HG03342 (cell line): Measurements from ENCODE around the gene LITAFD.
"Not testable (repeated sequence)": the region's sequence is repeated elsewhere in the genome, so short reads cannot be mapped to it uniquely, and the experiment has no call there.

Experiments
- ATAC-seq: cut with Tn5 transposase; IDR thresholded peaks from one replicate; pipeline ENCODE4 v1.9.1; 2021; ENCODE audit warnings: mild to moderate bottlenecking, moderate library complexity; ENCODE audit not compliant: unreplicated experiment

Gene LITAFD

GRCh38 chr16:8855972-8856371 lies 26.2 kb upstream of the LITAFD start:
- no peak for ATAC-seq

DNA sequence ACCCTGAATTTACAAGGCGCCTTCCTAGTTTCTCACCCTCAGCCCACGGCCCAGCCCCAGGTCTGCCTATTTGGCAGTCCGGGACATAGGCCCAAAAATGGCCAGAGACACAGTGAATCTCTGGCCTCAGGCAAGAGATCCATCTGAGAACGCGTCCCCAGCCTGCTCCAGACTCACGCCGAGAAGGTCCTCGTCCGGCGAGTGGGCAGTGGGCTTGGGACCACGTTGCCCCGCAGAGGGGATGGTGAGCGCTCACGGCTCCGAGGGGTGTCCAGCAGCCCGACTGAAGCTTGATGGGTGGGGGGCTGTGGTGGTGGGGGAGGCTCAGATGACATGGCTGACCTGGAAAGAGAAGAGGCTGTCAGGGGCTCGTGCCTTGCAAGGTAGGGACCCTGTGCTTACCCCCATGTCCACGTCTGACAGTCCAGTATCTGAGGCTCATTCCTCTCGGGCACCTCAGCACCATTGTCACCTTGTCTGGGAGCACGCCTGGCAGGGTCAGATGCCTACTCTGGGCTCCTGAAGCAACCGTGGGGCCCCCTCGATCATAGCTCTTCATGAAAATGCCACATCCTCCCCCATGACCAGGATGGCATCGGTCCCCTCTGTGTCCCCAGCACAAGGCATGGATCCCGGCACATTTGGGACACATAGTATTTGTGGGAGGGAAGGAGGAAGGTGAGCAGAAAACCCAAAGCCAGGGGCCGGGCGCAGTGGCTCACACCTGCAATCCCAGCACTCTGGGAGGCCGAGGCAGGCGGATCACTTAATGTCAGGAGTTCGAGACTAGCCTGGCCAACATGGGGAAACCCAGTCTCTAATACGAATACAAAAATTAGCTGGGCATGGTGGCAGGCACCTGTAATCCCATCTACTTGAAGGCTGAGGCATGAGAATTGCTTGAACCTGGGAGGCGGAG lies 22.9 kb upstream of the LITAFD start:
- ATAC-seq = no peak

DNA sequence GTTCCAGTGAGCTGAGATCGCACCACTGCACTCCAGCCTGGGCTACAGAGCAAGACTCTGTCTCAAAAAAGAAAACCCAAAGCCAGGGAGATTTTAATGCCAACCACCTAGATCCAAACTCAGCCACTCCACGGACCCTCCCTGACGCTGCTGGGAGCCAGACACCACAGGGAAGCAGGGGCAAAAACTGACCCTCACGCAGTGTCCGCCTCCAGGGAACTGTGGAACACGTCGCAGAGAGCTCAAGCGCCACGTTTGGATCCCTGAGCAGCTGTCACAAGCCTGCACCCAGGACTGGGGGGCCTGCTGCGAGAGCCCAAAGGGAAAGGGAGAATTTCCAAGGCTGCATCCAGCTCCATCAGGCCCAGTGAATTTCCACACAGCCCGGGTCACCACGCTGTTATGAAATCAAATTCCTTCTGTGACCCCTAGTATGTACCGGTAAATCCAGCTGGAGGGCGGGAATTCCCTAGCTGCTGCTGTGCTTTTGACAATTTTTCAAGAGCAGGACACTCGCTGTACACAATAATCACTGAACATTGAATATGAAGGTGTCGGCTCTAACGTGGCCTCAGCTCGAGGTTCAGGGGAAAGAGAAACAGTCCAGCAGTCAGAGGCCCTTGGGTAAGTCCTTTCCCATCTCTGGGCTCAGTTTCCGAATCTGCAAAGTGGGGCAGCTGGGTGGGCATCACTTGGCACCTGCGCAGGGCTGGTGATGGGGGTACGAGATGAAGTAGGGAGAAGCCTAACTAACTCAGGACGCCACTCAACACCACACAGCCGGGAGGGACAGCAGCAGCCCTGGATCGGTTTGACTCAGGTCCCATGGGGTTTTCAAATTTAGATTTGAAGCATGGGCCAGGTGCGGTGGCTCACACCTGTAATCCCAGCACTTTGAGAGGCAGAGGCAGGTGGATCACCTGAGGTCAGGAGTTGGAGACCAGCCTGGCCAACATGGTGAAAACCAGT lies 22.0 kb upstream of the LITAFD start:
- ATAC-seq = no peak

GRCh38 chr16:8861563-8862308 lies 20.4 kb upstream of the LITAFD start:
- ATAC-seq = no peak

- ATAC-seq = no peak
These were observed 19.6 kb upstream of the LITAFD start for GRCh38 chr16:8862309-8863130.

DNA sequence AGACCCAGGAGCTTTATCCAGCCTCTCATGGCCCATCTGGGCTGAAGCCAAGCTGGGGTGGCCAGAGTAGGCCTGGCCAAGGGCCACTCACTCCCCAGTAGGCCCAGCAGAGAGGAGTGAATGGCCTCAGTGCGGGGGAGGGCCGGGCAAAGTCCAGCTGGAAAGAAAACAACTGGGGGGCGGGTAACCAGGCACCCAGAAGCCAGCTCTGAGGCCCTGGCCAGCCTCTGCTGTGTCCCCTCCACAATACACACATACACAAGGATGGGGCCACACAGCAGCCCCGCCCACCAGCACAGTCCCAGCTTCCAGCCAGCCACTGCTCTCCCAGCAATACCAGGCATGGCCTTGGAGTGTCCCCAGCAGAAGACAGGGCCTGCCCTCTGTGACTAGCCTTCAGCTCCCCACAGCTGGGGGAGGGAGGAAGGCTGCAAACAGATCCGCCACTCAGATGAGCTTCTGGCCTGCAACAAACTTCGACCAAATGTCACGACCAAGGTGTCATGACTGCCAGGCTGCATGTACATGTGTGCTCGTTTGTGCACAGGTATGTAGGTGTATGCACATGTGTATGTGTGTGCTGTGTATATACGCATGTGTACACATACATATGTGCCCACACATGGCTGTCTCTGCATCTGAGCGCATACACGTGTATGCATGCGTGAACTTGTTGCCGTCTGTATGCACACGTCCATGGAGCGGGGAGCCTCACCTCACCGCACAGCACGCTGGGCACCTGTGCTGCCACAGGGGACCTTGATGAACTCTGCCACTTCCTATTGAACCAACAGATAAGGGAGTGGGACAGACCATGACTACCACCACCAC lies 18.3 kb upstream of the LITAFD start:
- no peak for ATAC-seq

DNA sequence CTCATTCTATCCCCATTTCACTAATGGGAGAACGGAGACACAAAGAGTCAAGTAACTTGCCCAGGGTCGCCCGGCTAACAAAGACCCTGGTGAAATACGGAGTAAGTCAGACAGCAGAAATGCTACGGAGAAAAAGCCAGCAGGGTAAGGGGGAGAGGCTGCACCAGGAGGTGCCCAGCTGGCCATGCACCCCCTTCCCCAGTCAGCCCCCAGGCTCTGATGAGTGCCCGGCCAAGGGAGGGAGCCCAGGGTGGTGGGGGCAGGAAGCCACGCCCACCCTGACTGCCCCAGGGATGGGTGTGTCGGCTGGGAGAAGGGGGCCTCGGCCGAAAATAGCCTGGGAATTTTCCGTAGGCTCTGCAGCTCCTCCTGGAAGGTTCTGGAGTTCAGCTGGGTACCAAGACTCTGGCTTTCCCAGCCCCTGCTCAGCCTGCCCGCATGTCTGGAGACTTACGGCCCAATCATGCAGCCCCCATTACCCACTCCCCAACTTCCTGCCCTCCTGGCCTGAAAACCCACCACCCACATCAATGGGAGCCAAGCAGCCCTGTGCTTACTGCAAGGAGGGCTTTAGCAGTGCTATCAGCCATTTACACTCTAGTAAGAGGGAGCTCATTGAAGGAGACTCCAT lies 17.6 kb upstream of the LITAFD start:
- no peak for ATAC-seq

DNA sequence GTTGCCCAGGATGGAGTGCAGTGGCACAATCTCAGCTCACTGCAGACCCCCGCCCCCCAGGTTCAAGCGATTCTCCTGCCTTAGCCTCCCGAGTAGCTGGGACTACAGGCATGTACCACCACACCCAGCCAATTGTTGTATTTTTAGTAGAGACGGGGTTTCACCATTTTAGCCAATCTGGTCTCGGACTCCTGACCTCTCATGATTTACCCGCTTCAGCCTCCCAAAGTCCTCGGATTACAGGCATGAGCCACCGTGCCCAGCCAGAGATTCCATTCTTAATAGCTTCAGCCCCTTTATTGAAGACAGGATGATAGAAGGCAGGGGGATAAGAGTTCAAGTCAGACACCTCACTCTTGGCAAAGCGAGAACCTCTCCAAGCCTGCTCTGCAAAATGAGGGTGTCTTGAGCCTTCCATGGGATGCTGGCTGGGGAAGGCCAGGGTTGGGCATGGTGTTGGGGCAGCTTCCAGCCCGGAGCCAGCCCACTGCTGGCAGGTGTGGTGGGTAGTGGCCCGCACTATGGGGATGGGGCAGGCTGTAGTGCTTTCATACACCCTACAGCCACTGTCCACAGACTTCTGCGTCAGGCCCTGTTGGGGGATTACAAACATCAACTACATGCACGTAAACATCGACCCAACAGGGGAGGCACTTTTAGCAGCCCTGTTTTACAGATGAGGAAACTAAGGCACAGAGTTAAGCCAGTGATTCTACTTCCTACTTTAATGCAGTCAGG lies 16.8 kb upstream of the LITAFD start:
- ATAC-seq = no peak

DNA sequence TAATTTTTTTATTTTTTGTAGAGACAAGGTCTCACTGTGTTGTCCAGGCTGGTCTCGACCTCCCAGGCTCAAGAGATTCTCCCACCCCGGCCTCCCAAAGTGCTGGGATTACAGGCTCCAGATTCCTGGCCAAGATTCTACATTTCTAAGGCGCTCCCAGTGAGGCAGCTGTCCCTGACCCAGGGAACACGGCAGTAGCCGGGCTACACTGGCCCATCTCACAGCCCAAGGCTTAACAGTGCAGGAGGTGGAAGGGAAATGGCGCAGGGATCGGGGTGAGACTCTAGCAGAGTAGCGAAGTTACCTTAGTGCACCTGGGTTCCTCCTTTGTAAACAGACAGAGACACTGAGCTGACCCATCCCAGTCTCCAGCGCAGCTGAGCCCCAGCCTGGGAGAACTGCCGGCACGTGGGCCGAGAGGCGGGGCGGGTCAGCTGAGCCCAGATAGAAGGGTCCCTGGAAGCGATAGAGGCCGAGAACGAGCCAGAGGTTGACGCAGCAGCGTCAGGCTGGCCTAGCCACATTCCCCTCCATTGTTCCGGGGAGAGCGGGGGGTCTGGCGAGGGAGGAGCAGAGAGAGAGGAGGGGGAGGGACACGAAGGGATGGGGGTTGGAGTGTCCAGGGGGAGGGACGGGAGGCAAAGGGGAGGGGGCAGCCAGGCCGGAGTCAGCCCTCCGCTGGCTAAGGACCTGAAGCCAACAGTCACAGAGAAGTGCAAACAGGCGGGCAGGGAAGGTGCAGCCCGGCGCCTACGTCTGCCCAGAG lies 15.8 kb upstream of the LITAFD start:
- no peak for ATAC-seq

- no peak for ATAC-seq
These were observed 15.3 kb upstream of the LITAFD start for GRCh38 chr16:8866884-8867215.

DNA sequence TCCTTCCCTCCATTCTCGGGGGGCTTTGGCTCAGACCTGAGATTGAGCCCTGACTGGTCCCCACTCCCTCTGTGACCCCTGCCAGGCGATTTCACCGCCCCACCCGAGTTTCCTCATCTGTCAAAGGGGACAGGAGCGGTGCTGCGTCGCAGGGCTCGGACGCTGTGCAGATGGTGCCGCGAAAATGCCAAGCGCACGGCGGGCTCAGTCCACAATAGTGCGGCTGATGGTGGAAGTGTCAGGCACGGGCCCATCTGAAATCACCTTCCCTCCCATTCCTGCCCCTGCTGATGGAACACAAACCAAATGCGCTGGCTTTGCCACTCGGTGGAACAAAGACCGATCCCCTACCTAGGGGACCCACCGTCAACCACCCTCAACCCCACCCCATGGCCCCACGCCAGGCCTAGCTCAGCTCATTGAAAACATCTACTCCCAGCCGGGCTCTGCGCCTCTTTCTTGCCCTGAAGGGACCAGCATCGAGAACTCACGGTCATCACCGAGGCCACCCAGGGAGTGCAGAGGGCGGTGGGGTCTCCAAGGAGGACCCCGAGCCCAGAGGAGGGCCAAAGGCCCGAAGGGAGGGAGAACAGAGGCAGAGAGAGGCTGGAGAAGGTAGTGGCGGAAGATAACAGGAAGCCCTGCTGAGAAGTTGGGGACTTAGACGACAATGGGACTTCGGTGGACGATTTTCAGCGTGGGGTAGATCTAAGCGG lies 14.8 kb upstream of the LITAFD start:
- ATAC-seq = no peak

- no peak for ATAC-seq
These were observed 14.2 kb upstream of the LITAFD start for GRCh38 chr16:8867932-8868415.

- peak; percentile 61 for ATAC-seq
These were observed 13.5 kb upstream of the LITAFD start, which contains the start of gene CARHSP1 for GRCh38 chr16:8868416-8869211. Gene CARHSP1 (minus strand): TSS chr16:8869006. CDS start chr16:8859328, 9,678 bp downstream.

DNA sequence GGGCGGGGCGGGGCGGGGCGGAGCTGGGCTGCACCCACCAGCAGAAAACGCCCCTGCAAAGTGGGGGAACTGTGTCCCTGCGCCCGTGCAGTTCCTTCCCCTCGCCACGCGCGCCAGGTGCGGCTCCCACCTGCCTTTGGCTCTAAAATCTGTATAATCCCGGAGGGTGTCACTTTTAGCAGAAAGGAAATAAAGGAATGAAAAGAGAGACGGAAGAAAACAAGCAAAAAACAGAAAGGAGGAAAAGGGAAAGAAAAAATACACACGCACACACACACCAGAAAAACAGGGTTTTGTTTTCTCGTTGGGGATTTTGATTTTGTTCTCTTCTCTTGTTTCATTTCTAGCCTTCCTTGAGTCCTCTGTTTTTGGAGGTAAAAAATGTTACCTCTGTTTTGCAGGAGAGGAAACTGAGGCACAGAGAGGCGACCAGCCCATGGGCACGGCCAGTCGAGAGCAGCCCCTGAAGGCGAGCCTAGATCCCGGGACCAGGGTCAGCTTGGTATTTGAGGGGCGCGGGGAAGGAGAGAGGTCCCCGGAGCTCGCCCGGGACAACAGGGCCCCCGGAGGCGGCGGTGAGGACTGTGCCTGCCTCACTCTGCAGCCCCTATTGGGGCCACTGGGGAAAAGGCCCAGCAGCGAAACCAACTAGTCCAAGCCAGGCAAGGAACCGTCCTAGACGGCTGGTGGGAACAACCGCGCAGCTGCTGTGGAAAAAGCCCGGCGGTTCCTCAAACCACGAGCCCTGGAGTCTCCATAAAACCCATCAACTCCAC lies 12.8 kb upstream of the LITAFD start:
- ATAC-seq = no peak

DNA sequence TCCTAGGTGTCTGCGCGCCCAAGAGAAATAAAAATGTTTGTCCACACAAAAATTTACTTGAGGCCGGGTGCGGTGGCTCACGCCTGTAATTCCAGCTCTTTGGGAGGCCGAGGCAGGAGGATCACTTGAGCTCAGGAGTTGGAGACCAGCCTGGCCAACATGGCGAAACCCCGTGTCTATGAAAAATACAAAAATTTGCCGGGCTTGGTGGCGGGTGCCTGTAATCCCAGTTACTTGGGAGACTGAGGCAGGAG lies 12.2 kb upstream of the LITAFD start:
- not testable (repeated sequence) for ATAC-seq
